K562 (cell line): ENCODE data around the gene SDR42E2. TPM values are rescaled to one million over a fixed set of nuclear protein-coding genes. Genes with fewer than 3 reads are reported as not detected.

Source experiments
- ATAC-seq: fragments of 200-7000 bp; cut with Tn5 transposase; 3 replicates; pipeline ENCODE4 v1.9.1; 2020; ENCODE audit warnings: moderate library complexity
- BruUV-seq: library from RNA; stranded (reverse); fragments of 400-500 nt; replicated peaks from 2 replicates; lab custom pipeline; 2021; lab: Mats Ljungman, UMichigan
- CTCF ChIA-PET: fragments of 300-600 bp; formaldehyde crosslinking; extraction: SDS; loops from one replicate; lab custom pipeline; 2021; ENCODE audit warnings: low intra/inter-chr PET ratio; lab: Yijun Ruan, JAX
- POLR2A ChIA-PET: fragments of 300-600, 350-650 bp; sonication (Branson Sonifier 250); formaldehyde crosslinking; extraction: SDS; loops from one replicate; lab custom pipeline; 2021; ENCODE audit warnings: antibody characterized with exemption, inconsistent platforms; lab: Yijun Ruan, JAX
- DNase-seq, 4 experiments: peaks; one replicate each; pipeline versions ENCODE4 v3.0.0 to v3.0.0-alpha.2; 2011 to 2018; ENCODE audit warnings: low spot score in 3 of 4, mixed read lengths in 3 of 4; ENCODE audit errors: extremely low read depth in 1 of 4
- FAIRE-seq: peaks from 2 replicates; lab custom pipeline; 2011; peaks lifted over from hg19 to GRCh38; lab: Jason Lieb, UNC
- H2AFZ ChIP-seq: 2 replicates; pipeline ENCODE4 v1.6.0; 2011; ENCODE audit warnings: low read depth, low read length, control low read depth, inconsistent platforms
- H3K27ac ChIP-seq: fragments of 200-600 bp; 3 replicates; pipeline ENCODE4 v1.8.0; 2011; ENCODE audit warnings: low read depth, mild to moderate bottlenecking, control low read depth, inconsistent platforms, low read length, moderate library complexity, mixed read lengths; ENCODE audit errors: extremely low read depth
- H3K27me3 ChIP-seq, 2 experiments: fragments of 300-600 bp in 1 of 2; 2 replicates in 1 of 2; 3 replicates in 1 of 2; pipeline versions ENCODE4 v1.6.0 to v1.8.0; 2011; ENCODE audit warnings: inconsistent platforms in 2 of 2, low read length in 2 of 2, mild to moderate bottlenecking in 1 of 2, mixed read lengths in 1 of 2, moderate library complexity in 1 of 2; ENCODE audit not compliant: control insufficient read depth in 2 of 2, insufficient read depth in 2 of 2
- H3K36me3 ChIP-seq: fragments of 300-600 bp; 3 replicates; pipeline ENCODE4 v1.8.0; 2011; ENCODE audit warnings: mild to moderate bottlenecking, low read length, inconsistent platforms; ENCODE audit not compliant: control insufficient read depth, insufficient read depth
- H3K4me1 ChIP-seq, 2 experiments: fragments of 200-600 bp in 1 of 2; replicated peaks in 1 of 2; 2 replicates in 1 of 2; 3 replicates in 1 of 2; pipeline versions ENCODE4 v1.5.1 to v1.8.0; 2011; ENCODE audit warnings: inconsistent platforms in 2 of 2, low read length in 2 of 2, mild to moderate bottlenecking in 1 of 2, mixed read lengths in 1 of 2, moderate library complexity in 1 of 2; ENCODE audit not compliant: control insufficient read depth in 2 of 2, insufficient read depth in 2 of 2
- H3K4me2 ChIP-seq: 2 replicates; pipeline ENCODE4 v1.6.1; 2011; ENCODE audit warnings: low read length, control low read depth, inconsistent platforms, mixed read lengths; ENCODE audit not compliant: insufficient read depth
- H3K4me3 ChIP-seq: fragments of 200-600 bp; sonication (generic), shearing (Covaris generic); 2 replicates; pipeline ENCODE4 v1.5.1; 2016; ENCODE audit warnings: control low read depth, inconsistent platforms
- H3K79me2 ChIP-seq: fragments of 200-600 bp; 3 replicates; pipeline ENCODE4 v1.8.0; 2011; ENCODE audit warnings: low read length, inconsistent platforms; ENCODE audit not compliant: control insufficient read depth, insufficient read depth
- H3K9ac ChIP-seq, 2 experiments: 2 replicates each; pipeline versions ENCODE4 v1.6.0 to v1.6.1; 2011; ENCODE audit warnings: low read depth in 2 of 2, low read length in 2 of 2, control low read depth in 1 of 2, inconsistent platforms in 1 of 2, mild to moderate bottlenecking in 1 of 2, mixed read lengths in 1 of 2; ENCODE audit not compliant: insufficient read depth in 1 of 2
- H3K9me1 ChIP-seq: one replicate; pipeline ENCODE4 v1.6.0; 2011; ENCODE audit warnings: inconsistent platforms, mild to moderate bottlenecking, low read length, moderate library complexity; ENCODE audit not compliant: control insufficient read depth, insufficient read depth
- H3K9me3 ChIP-seq: replicated peaks from 2 replicates; pipeline ENCODE4 v1.5.1; 2011; ENCODE audit warnings: low read depth, low read length, inconsistent platforms; ENCODE audit not compliant: control insufficient read depth, insufficient read depth
- H4K20me1 ChIP-seq: replicated peaks from 2 replicates; pipeline ENCODE4 v1.6.1; 2011; ENCODE audit warnings: low read length, inconsistent platforms, mixed read lengths; ENCODE audit not compliant: control insufficient read depth, insufficient read depth
- CEBPB ChIP-seq: fragments of 450-650 bp; IDR thresholded peaks from 2 replicates; pipeline ENCODE4 v1.6.1; 2016; ENCODE audit warnings: missing genetic modification characterization, missing compliant biosample characterization
- CGGBP1 ChIP-seq: fragments of 250-450 bp; sonication (Bioruptor Pico); IDR thresholded peaks from 2 replicates; pipeline ENCODE4 v1.9.0; 2021; ENCODE audit warnings: mild to moderate bottlenecking
- ELF1 ChIP-seq: fragments of 200-800 bp; sonication (Bioruptor generic); IDR thresholded peaks from 2 replicates; pipeline ENCODE4 v1.6.1; 2016; ENCODE audit warnings: missing genetic modification characterization, missing compliant biosample characterization
- FOXP4 ChIP-seq: sonication (generic); formaldehyde crosslinking; IDR thresholded peaks from 2 replicates; pipeline ENCODE4 v1.8.0; 2022; ENCODE audit warnings: mild to moderate bottlenecking, missing genetic modification reagents, borderline replicate concordance
- HLTF ChIP-seq: fragments of 450-650 bp; IDR thresholded peaks from 2 replicates; pipeline ENCODE4 v1.6.1; 2016
- L3MBTL2 ChIP-seq: fragments of 450-650 bp; IDR thresholded peaks from 2 replicates; pipeline ENCODE4 v1.6.1; 2016; ENCODE audit warnings: mild to moderate bottlenecking, moderate library complexity
- NCOA6 ChIP-seq: fragments of 450-650 bp; IDR thresholded peaks from 2 replicates; pipeline ENCODE4 v1.6.1; 2017; ENCODE audit warnings: mild to moderate bottlenecking
- NCOR1 ChIP-seq: fragments of 450-650 bp; IDR thresholded peaks from 2 replicates; pipeline ENCODE4 v1.6.1; 2016; ENCODE audit warnings: mild to moderate bottlenecking, moderate library complexity
- PHTF2 ChIP-seq: fragments of 250-450 bp; sonication (Bioruptor Pico); IDR thresholded peaks from 2 replicates; pipeline ENCODE4 v1.5.0; 2021; ENCODE audit warnings: mild to moderate bottlenecking
- PRPF4 ChIP-seq: fragments of 200-400 bp; formaldehyde crosslinking; IDR thresholded peaks from one replicate; pipeline ENCODE4 v1.6.1; 2017; ENCODE audit warnings: low read length, low read depth, mild to moderate bottlenecking; ENCODE audit not compliant: insufficient read depth, poor library complexity, severe bottlenecking
- SMC3 ChIP-seq: conservative IDR thresholded peaks from 2 replicates; pipeline ENCODE4 v1.6.1; 2011; ENCODE audit warnings: low read depth, low read length, improper control_type of control experiment; ENCODE audit not compliant: insufficient read depth
- TARDBP ChIP-seq: fragments of 450-650 bp; IDR thresholded peaks from 2 replicates; pipeline ENCODE4 v1.6.1; 2016
- XRCC5 ChIP-seq: fragments of 200-400 bp; formaldehyde crosslinking; IDR thresholded peaks from 2 replicates; pipeline ENCODE4 v1.6.1; 2017; ENCODE audit warnings: low read depth, mild to moderate bottlenecking, low read length
- ZBTB34 ChIP-seq: fragments of 250-450 bp; sonication (Bioruptor Pico); IDR thresholded peaks from 2 replicates; pipeline ENCODE4 v1.8.0; 2021; ENCODE audit warnings: mild to moderate bottlenecking, moderate library complexity
- ZBTB49 ChIP-seq: sonication (generic); formaldehyde crosslinking; IDR thresholded peaks from 2 replicates; pipeline ENCODE4 v1.8.0; 2022; ENCODE audit warnings: missing genetic modification reagents, mild to moderate bottlenecking, borderline replicate concordance
- ZNF232 ChIP-seq: sonication (generic); formaldehyde crosslinking; IDR thresholded peaks from 2 replicates; pipeline ENCODE4 v1.8.0; 2022; ENCODE audit warnings: mild to moderate bottlenecking, missing genetic modification reagents
- ZNF431 ChIP-seq: sonication (generic); formaldehyde crosslinking; IDR thresholded peaks from 2 replicates; pipeline ENCODE4 v1.8.0; 2022; ENCODE audit warnings: mild to moderate bottlenecking, missing genetic modification reagents
- ZNF699 ChIP-seq: fragments of 250-450 bp; sonication (Bioruptor Pico); IDR thresholded peaks from 2 replicates; pipeline ENCODE4 v1.8.0; 2021; ENCODE audit warnings: mild to moderate bottlenecking, moderate library complexity; ENCODE audit not compliant: insufficient replicate concordance
- ZSCAN29 ChIP-seq: fragments of 450-650 bp; IDR thresholded peaks from 2 replicates; pipeline ENCODE4 v1.6.1; 2017
- WGBS: fragments of 100-300 bp; shearing (Covaris generic); methylation state at CpG from one replicate; pipeline ENCODE4 v1.1.6; 2016; ENCODE audit warnings: low coverage, mixed read lengths; ENCODE audit not compliant: insufficient coverage; ENCODE audit errors: missing lambda C conversion rate; 5-methylcytosine and 5-hydroxymethylcytosine counted together
- in situ Hi-C: fragments of 300-500 bp; cut with MboI; formaldehyde crosslinking; loops from 4 replicates; pipeline ENCODE4 v1.15.0; 2018; ENCODE audit warnings: inconsistent platforms, mixed read lengths
- intact Hi-C: fragments of 100-400 bp; cut with micrococcal nuclease; formaldehyde crosslinking; loops from 2 replicates; pipeline ENCODE4 v1.14.2; 2022
- polyA plus RNA-seq, 8 experiments: library from polyadenylated mRNA; depleted of rRNA in 4 of 8; stranded (reverse) in 5 of 8; unstranded in 3 of 8; fragments of >200 nt; fragmentation: Nextera tagmentation in 2 of 8; fragmentation: Illumina TruSeq in 1 of 8; extraction: Ambion mirVana in 2 of 8; extraction: Trizol in 1 of 8; gene quantifications; 2 replicates each; pipeline versions ENCODE4 v1.2.1 to v1.2.3, GENCODE V29; 2011 to 2014; ENCODE audit warnings: inconsistent platforms in 1 of 8, missing spikeins in 1 of 8
- total RNA-seq, 7 experiments: library from RNA; depleted of rRNA in 6 of 7; stranded (reverse); fragments of >200 nt in 6 of 7; fragmentation: Illumina TruSeq in 2 of 7; extraction: Trizol in 2 of 7; gene quantifications; 2 replicates each; pipeline versions ENCODE4 v1.2.1 to v1.2.3, GENCODE V29; 2011 to 2021; ENCODE audit warnings: low replicate concordance in 1 of 7

The SDR42E2 gene
- total and polyA plus RNA-seq, 9 of the 15 experiments (the other 6 are each of a cell fraction or from before 2014, with no cell fraction given), result 0.03 to 0.07 (median 0.04) TPM; not detected in 4

DNA sequence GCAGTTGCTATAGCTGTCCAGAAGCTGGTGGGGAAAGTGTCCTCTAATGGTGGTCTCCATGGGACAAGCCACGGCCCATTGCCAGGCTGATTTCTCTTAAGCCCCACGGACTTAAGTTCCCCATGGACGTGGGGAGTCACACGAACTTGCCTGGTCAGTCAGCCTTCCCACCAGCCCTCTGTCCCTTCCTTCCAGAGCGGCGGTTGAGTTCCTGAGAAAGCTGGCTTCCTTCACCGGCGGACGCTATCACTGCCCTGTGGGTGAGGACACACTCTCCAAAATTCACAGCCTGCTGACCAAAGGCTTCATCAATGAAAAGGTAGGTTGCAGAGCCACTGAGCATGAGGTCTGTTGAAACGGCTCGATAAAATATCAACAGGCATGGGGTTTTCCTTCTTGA is 10.0 kb upstream of the SDR42E2 start:
- Histone ChIP-seq H3K9me1 (no peaks in the 10 kb centered on the region), H3K27ac (no peak overlapping the region), H3K27me3 (peaks cover 21 to 67% of the 10 kb centered on the region in 2 experiments), H3K4me2 (no peak overlapping the region), H2AFZ (no peak overlapping the region), H3K4me1 (no peaks in the 10 kb centered on the region), H3K4me3 (no peak overlapping the region), H3K79me2 (no peaks in the 10 kb centered on the region), H3K9ac (0 out of 4 replicates have a peak overlapping the region, but pooled peaks of 1 of the 2 experiments have one; percentile 9), H4K20me1 (no peaks in the 10 kb centered on the region), H3K36me3 (no peaks in the 10 kb centered on the region), H3K9me3 (no peaks in the 10 kb centered on the region)
- intact Hi-C loops, result no loop called here
- DNase-seq (no peak), FAIRE-seq (no peak), ATAC-seq (no peak)
- ChIA-PET CTCF (no interaction called here), POLR2A (interaction anchor here (1.0 kb wide), 1 partner anchor 199 kb away, joined by 3 read pairs; the partner anchor contains the start of gene UQCRC2)
- WGBS, result 8% methylated on average over 11 of the region's 11 CpGs
- no peak for TF ChIP-seq TARDBP
- no peak for TF ChIP-seq XRCC5
- no peak for TF ChIP-seq NCOR1
- TF ChIP-seq ZBTB34 (CRISPR knock-in tag), result no peak
- no peak for TF ChIP-seq NCOA6
- no peak for TF ChIP-seq ZNF699
- no peak for TF ChIP-seq PHTF2 (CRISPR knock-in tag)
- no peak for TF ChIP-seq FOXP4 (CRISPR knock-in tag)
- TF ChIP-seq PRPF4, result no peak
- no peak for TF ChIP-seq ELF1 (tag)
- no peak for TF ChIP-seq ZSCAN29
- no peak for TF ChIP-seq ZNF431 (CRISPR knock-in tag)
- TF ChIP-seq CEBPB (tag), result no peak
- no peak for TF ChIP-seq CGGBP1 (CRISPR knock-in tag)
- TF ChIP-seq ZNF232 (CRISPR knock-in tag), result no peak
- TF ChIP-seq SMC3, result no peak
- no peak for TF ChIP-seq L3MBTL2
- TF ChIP-seq HLTF, result no peak
- TF ChIP-seq ZBTB49 (CRISPR knock-in tag), result no peak
- no TSS peak for BruUV-seq
- in situ Hi-C loops, result no loop called here
